ENCODE results near the gene HMGB3.
"Not testable (repeated sequence)": the region's sequence is repeated elsewhere in the genome, so short reads cannot be mapped to it uniquely, and the experiment has no call there.

Gene HMGB3

GRCh38 chrX:150982788-150983520 lies at the start of gene HMGB3:
Gene HMGB3, plus strand, starts transcription at chrX:150983335. Its CDS starts 2,265 bp downstream, at chrX:150985600.
- peak; percentile 45 for DNase-seq (ENCODE audit: low read depth)

- DNase-seq (ENCODE audit: low read depth): no peak
These were observed 49.2 kb upstream of the HMGB3 start for GRCh38 chrX:150933945-150934350.

- DNase-seq (ENCODE audit: low read depth): no peak
These were observed 48.7 kb upstream of the HMGB3 start for GRCh38 chrX:150934453-150934852.

GRCh38 chrX:150935467-150935866 lies 47.7 kb upstream of the HMGB3 start:
- no peak for DNase-seq (ENCODE audit: low read depth)

- DNase-seq (ENCODE audit: low read depth): no peak
These were observed 46.6 kb upstream of the HMGB3 start for GRCh38 chrX:150936556-150936955.

- DNase-seq (ENCODE audit: low read depth): no peak
These were observed 42.2 kb upstream of the HMGB3 start for GRCh38 chrX:150940844-150941495.

GRCh38 chrX:150941580-150941979 lies 41.6 kb upstream of the HMGB3 start:
- no peak for DNase-seq (ENCODE audit: low read depth)

GRCh38 chrX:150942942-150943594 lies 40.1 kb upstream of the HMGB3 start:
- no peak for DNase-seq (ENCODE audit: low read depth)

GRCh38 chrX:150944233-150944632 lies 38.9 kb upstream of the HMGB3 start:
- no peak for DNase-seq (ENCODE audit: low read depth)

GRCh38 chrX:150954951-150955350 lies 28.2 kb upstream of the HMGB3 start:
- DNase-seq (ENCODE audit: low read depth): no peak

- DNase-seq (ENCODE audit: low read depth): no peak
These were observed 27.5 kb upstream of the HMGB3 start for GRCh38 chrX:150955590-150955989.

- DNase-seq (ENCODE audit: low read depth): no peak
These were observed 25.0 kb upstream of the HMGB3 start for GRCh38 chrX:150958177-150958576.

- DNase-seq (ENCODE audit: low read depth): no peak
These were observed 23.6 kb upstream of the HMGB3 start for GRCh38 chrX:150959557-150959956.

GRCh38 chrX:150961631-150962030 lies 21.5 kb upstream of the HMGB3 start:
- no peak for DNase-seq (ENCODE audit: low read depth)

- not testable (repeated sequence) for DNase-seq (ENCODE audit: low read depth)
These were observed 18.7 kb upstream of the HMGB3 start for GRCh38 chrX:150964416-150964815.

- no peak for DNase-seq (ENCODE audit: low read depth)
These were observed 16.9 kb upstream of the HMGB3 start for GRCh38 chrX:150966235-150966634.

- no peak for DNase-seq (ENCODE audit: low read depth)
These were observed 16.4 kb upstream of the HMGB3 start for GRCh38 chrX:150966742-150967141.

GRCh38 chrX:150967786-150968185 lies 15.3 kb upstream of the HMGB3 start:
- DNase-seq (ENCODE audit: low read depth): no peak

GRCh38 chrX:150968862-150969720 lies 14.0 kb upstream of the HMGB3 start:
- no peak for DNase-seq (ENCODE audit: low read depth)

- no peak for DNase-seq (ENCODE audit: low read depth)
These were observed 10.7 kb upstream of the HMGB3 start for GRCh38 chrX:150972450-150972849.

GRCh38 chrX:150975655-150976390 lies 7.3 kb upstream of the HMGB3 start:
- DNase-seq (ENCODE audit: low read depth): no peak

All from stimulated activated CD8-positive, alpha-beta memory T cell treated with anti-CD3 and anti-CD28 coated beads, Interleukin-7, amount 100 ng/mL, for 24 hours (primary cell).